ENCODE results near the gene TCAIM.
"Not testable (repeated sequence)": the region's sequence is repeated elsewhere in the genome, so short reads cannot be mapped to it uniquely, and the experiment has no call there.

GRCh38 chr3:44398271-44398670, 59.7 kb downstream of the TCAIM start:
- not testable (repeated sequence) for TF ChIP-seq CTCF (IDR thresholded peaks at IDR 0.05); ZFX (IDR thresholded peaks at IDR 0.05; ENCODE audit: borderline replicate concordance)
